Vein endothelial cell (primary cell): Measurements from ENCODE around the gene CIROP. TPM values are rescaled to one million over a fixed set of nuclear protein-coding genes. Genes with fewer than 3 reads are reported as not detected.

Experiments
- total RNA-seq: library from RNA; depleted of rRNA; stranded (reverse); fragments of >200 nt; gene quantifications from 2 replicates; pipeline ENCODE4 v1.2.3, GENCODE V29; 2012

CIROP gene
- not detected in 2 replicates for total RNA-seq

GRCh38 chr14:23104591-23105347 lies at the start of gene CIROP:
TSS of gene CIROP (minus strand) at chr14:23104989. CDS start at chr14:23104920, 69 bp downstream.

GRCh38 chr14:23118506-23119362 lies 13.9 kb upstream of the CIROP start, which contains the start of gene CEBPE:
TSS of gene CEBPE (minus strand) at chr14:23119255. CDS start at chr14:23119091, 164 bp downstream.

GRCh38 chr14:23095196-23096108 lies 9.3 kb downstream of the CIROP start, which contains the start of gene C14orf119:
TSS of gene C14orf119 (plus strand) at chr14:23095505. CDS start at chr14:23097659, 2,154 bp downstream.

GRCh38 chr14:23094666-23095195 lies 10.1 kb downstream of the CIROP start, which contains the start of gene ACIN1:
TSS of gene ACIN1 (minus strand) at chr14:23095136. CDS start at chr14:23095112, 24 bp downstream.

GRCh38 chr14:23056956-23057756 lies 47.6 kb downstream of the CIROP start, which contains the start of gene CDH24:
TSS of gene CDH24 (minus strand) at chr14:23057520. CDS start at chr14:23055733, 1,787 bp downstream.

Other genes with a start within 250 kb of the CIROP start
- gene LRP10, start 233.2 kb downstream of the CIROP start, total RNA-seq: 116 and 127 TPM in 2 replicates
- gene REM2, start 221.8 kb downstream of the CIROP start, total RNA-seq: not detected in 2 replicates
- 61.1 and 90.1 TPM in 2 replicates for gene RBM23, start 185.8 kb downstream of the CIROP start, total RNA-seq
- gene PRMT5, start 175.6 kb downstream of the CIROP start, total RNA-seq: 59.2 and 61.7 TPM in 2 replicates
- gene HAUS4, start 147.9 kb downstream of the CIROP start, total RNA-seq: 46.7 and 60.8 TPM in 2 replicates
- 54.9 and 71.9 TPM in 2 replicates for gene AJUBA, start 122.4 kb downstream of the CIROP start, total RNA-seq
- gene C14orf93, start 94.8 kb downstream of the CIROP start, total RNA-seq: 5.8 and 6.2 TPM in 2 replicates
- gene PSMB5, start 70.1 kb downstream of the CIROP start, total RNA-seq: 184 and 233 TPM in 2 replicates
- not detected in 2 replicates for gene PSMB11, start 62.8 kb downstream of the CIROP start, total RNA-seq
- gene CDH24, start 47.5 kb downstream of the CIROP start, total RNA-seq: 10.8 and 18.9 TPM in 2 replicates
- gene ACIN1, start 9.9 kb downstream of the CIROP start, total RNA-seq: 97.0 and 102 TPM in 2 replicates
- 37.7 and 45.7 TPM in 2 replicates for gene C14orf119, start 9.5 kb downstream of the CIROP start, total RNA-seq
- gene CEBPE, start 14.3 kb upstream of the CIROP start, total RNA-seq: not detected in 2 replicates
- 0.19 and 0.33 TPM in 2 replicates for gene SLC7A8, start 78.7 kb upstream of the CIROP start, total RNA-seq
- gene RNF212B, start 132.9 kb upstream of the CIROP start, total RNA-seq: not detected in 2 replicates
- 9.5 TPM in 2 replicates for gene HOMEZ, start 181.1 kb upstream of the CIROP start, total RNA-seq
- gene PPP1R3E, start 197.9 kb upstream of the CIROP start, total RNA-seq: 5.3 and 5.6 TPM in 2 replicates
- 18.3 and 24.6 TPM in 2 replicates for gene BCL2L2, start 201.8 kb upstream of the CIROP start, total RNA-seq
- gene PABPN1, start 216.5 kb upstream of the CIROP start, total RNA-seq: 54.5 and 74.8 TPM in 2 replicates
- gene SLC22A17, start 247.9 kb upstream of the CIROP start, total RNA-seq: 0.76 and 1.6 TPM in 2 replicates